HepG2 (cell line): ENCODE data around the gene FAAP20. TPM values are rescaled to one million over a fixed set of nuclear protein-coding genes. Genes with fewer than 3 reads are reported as not detected.

Source experiments
- ARID2 ChIP-seq: sonication (generic); formaldehyde crosslinking; IDR thresholded peaks from 2 replicates; pipeline ENCODE4 v1.8.1; 2022; ENCODE audit warnings: mild to moderate bottlenecking, missing genetic modification reagents, borderline replicate concordance
- BRCA1 ChIP-seq: sonication (generic); formaldehyde crosslinking; IDR thresholded peaks from 2 replicates; pipeline ENCODE4 v1.4.0; 2020; ENCODE audit warnings: missing genetic modification reagents
- DMTF1 ChIP-seq: sonication (generic); formaldehyde crosslinking; IDR thresholded peaks from 2 replicates; pipeline ENCODE4 v1.4.0; 2020; ENCODE audit warnings: mild to moderate bottlenecking, missing genetic modification reagents
- DNMT1 ChIP-seq: sonication (generic); formaldehyde crosslinking; IDR thresholded peaks from 2 replicates; pipeline ENCODE4 v1.5.1; 2020; ENCODE audit warnings: mild to moderate bottlenecking, missing genetic modification reagents
- ERF ChIP-seq: IDR thresholded peaks from 2 replicates; pipeline ENCODE4 v1.6.1; 2018; ENCODE audit warnings: missing biosample characterization, missing genetic modification reagents
- HDAC2 ChIP-seq: sonication (generic); formaldehyde crosslinking; IDR thresholded peaks from 2 replicates; pipeline ENCODE4 v1.4.0; 2020; ENCODE audit warnings: missing genetic modification reagents
- HOXA9 ChIP-seq: sonication (generic); formaldehyde crosslinking; IDR thresholded peaks from 2 replicates; pipeline ENCODE4 v1.8.1; 2022; ENCODE audit warnings: missing genetic modification reagents, mild to moderate bottlenecking, moderate library complexity, borderline replicate concordance
- MYC ChIP-seq: sonication (generic); formaldehyde crosslinking; IDR thresholded peaks from 2 replicates; pipeline ENCODE4 v1.9.0; 2021; ENCODE audit warnings: missing genetic modification reagents, borderline replicate concordance
- SCMH1 ChIP-seq: sonication (generic); formaldehyde crosslinking; IDR thresholded peaks from 2 replicates; pipeline ENCODE4 v1.9.0; 2021; ENCODE audit warnings: missing genetic modification reagents, mild to moderate bottlenecking, borderline replicate concordance
- SIX1 ChIP-seq: sonication (generic); formaldehyde crosslinking; IDR thresholded peaks from 2 replicates; pipeline ENCODE4 v1.4.0; 2020; ENCODE audit warnings: missing genetic modification reagents, borderline replicate concordance
- SNAI1 ChIP-seq: sonication (generic); formaldehyde crosslinking; IDR thresholded peaks from 2 replicates; pipeline ENCODE4 v1.5.0; 2020; ENCODE audit warnings: mild to moderate bottlenecking, missing genetic modification reagents, borderline replicate concordance
- TFDP2 ChIP-seq: sonication (generic); formaldehyde crosslinking; IDR thresholded peaks from 2 replicates; pipeline ENCODE4 v1.4.0; 2020; ENCODE audit warnings: missing genetic modification reagents
- XRCC5 ChIP-seq: fragments of 200-400 bp; formaldehyde crosslinking; optimal IDR thresholded peaks from 2 replicates; pipeline ENCODE3; 2017; ENCODE audit warnings: mild to moderate bottlenecking, low read length
- YEATS4 ChIP-seq: sonication (generic); formaldehyde crosslinking; IDR thresholded peaks from 2 replicates; pipeline ENCODE4 v1.4.0; 2020; ENCODE audit warnings: missing genetic modification reagents, borderline replicate concordance
- ZBTB37 ChIP-seq: sonication (generic); formaldehyde crosslinking; IDR thresholded peaks from 2 replicates; pipeline ENCODE4 v1.4.0; 2020; ENCODE audit warnings: mild to moderate bottlenecking, missing genetic modification reagents
- ZFP36L2 ChIP-seq: sonication (generic); formaldehyde crosslinking; IDR thresholded peaks from 2 replicates; pipeline ENCODE4 v1.4.0; 2020; ENCODE audit warnings: missing genetic modification reagents
- ZFP41 ChIP-seq: sonication (generic); formaldehyde crosslinking; IDR thresholded peaks from 2 replicates; pipeline ENCODE4 v1.4.0; 2020; ENCODE audit warnings: mild to moderate bottlenecking, missing genetic modification reagents, borderline replicate concordance
- ZFP90 ChIP-seq: sonication (generic); formaldehyde crosslinking; IDR thresholded peaks from 2 replicates; pipeline ENCODE4 v1.8.0; 2022; ENCODE audit warnings: missing genetic modification reagents, mild to moderate bottlenecking, inconsistent platforms, borderline replicate concordance
- ZMYM4 ChIP-seq: sonication (generic); formaldehyde crosslinking; IDR thresholded peaks from 2 replicates; pipeline ENCODE4 v1.8.1; 2023; ENCODE audit warnings: mild to moderate bottlenecking, missing genetic modification reagents
- ZNF468 ChIP-seq: sonication (generic); formaldehyde crosslinking; IDR thresholded peaks from 2 replicates; pipeline ENCODE4 v1.8.0; 2022; ENCODE audit warnings: mild to moderate bottlenecking, moderate library complexity, missing genetic modification reagents
- ZNF484 ChIP-seq: sonication (generic); formaldehyde crosslinking; IDR thresholded peaks from 2 replicates; pipeline ENCODE4 v1.5.1; 2020; ENCODE audit warnings: mild to moderate bottlenecking, low read depth, missing genetic modification reagents, borderline replicate concordance
- ZNF562 ChIP-seq: sonication (generic); formaldehyde crosslinking; IDR thresholded peaks from 2 replicates; pipeline ENCODE4 v1.8.0; 2022; ENCODE audit warnings: missing genetic modification reagents, borderline replicate concordance
- ZNF564 ChIP-seq: sonication (generic); formaldehyde crosslinking; IDR thresholded peaks from 2 replicates; pipeline ENCODE4 v1.8.1; 2023; ENCODE audit warnings: mild to moderate bottlenecking, missing genetic modification reagents
- ZNF576 ChIP-seq: sonication (generic); formaldehyde crosslinking; IDR thresholded peaks from 2 replicates; pipeline ENCODE4 v1.4.0; 2020; ENCODE audit warnings: mild to moderate bottlenecking, missing genetic modification reagents
- ZNF746 ChIP-seq: sonication (generic); formaldehyde crosslinking; IDR thresholded peaks from 2 replicates; pipeline ENCODE4 v1.8.0; 2022; ENCODE audit warnings: mild to moderate bottlenecking, missing genetic modification reagents
- ZNF773 ChIP-seq: sonication (generic); formaldehyde crosslinking; IDR thresholded peaks from 2 replicates; pipeline ENCODE4 v1.4.0; 2020; ENCODE audit warnings: missing genetic modification reagents, borderline replicate concordance
- polyA plus RNA-seq, 8 experiments: library from polyadenylated mRNA; depleted of rRNA in 3 of 8; stranded (reverse) in 7 of 8; unstranded in 1 of 8; fragments of >200 nt; fragmentation: Illumina TruSeq in 4 of 8; extraction: Trizol in 4 of 8; gene quantifications; 2 replicates each; pipeline versions ENCODE4 v1.2.1 to v1.2.3, GENCODE V29; 2011 to 2016; ENCODE audit warnings: low read depth in 4 of 8, missing spikeins in 1 of 8, mixed read lengths in 1 of 8; ENCODE audit not compliant: insufficient read depth in 1 of 8
- total RNA-seq, 5 experiments: library from RNA; depleted of rRNA; stranded (reverse); fragments of >200 nt; fragmentation: Illumina TruSeq; extraction: Trizol; gene quantifications; 2 replicates each; pipeline ENCODE4 v1.2.3, GENCODE V29; 2016; ENCODE audit warnings: low read depth in 1 of 5

Gene FAAP20
- total and polyA plus RNA-seq, 2 of the 13 experiments (the other 11 are each of a cell fraction or from before 2014, with no cell fraction given), result 9.6 to 10.8 TPM

- TF ChIP-seq XRCC5, result no peak
- TF ChIP-seq ZMYM4 (CRISPR knock-in tag), result no peak
- peak; percentile 49; the same call in 1 of the 2 replicates for TF ChIP-seq MYC (CRISPR knock-in tag)
- TF ChIP-seq SCMH1 (CRISPR knock-in tag), result no peak
- no peak for TF ChIP-seq HOXA9
- no peak for TF ChIP-seq ZBTB37 (CRISPR knock-in tag)
- TF ChIP-seq ZNF468 (CRISPR knock-in tag), result 0 out of 2 replicates have a peak, but pooled peaks have one; percentile 27
- no peak for TF ChIP-seq SIX1 (CRISPR knock-in tag)
- TF ChIP-seq ZNF576 (CRISPR knock-in tag), result no peak
- TF ChIP-seq ERF, result 0 out of 2 replicates have a peak, but pooled peaks have one; percentile 22
- TF ChIP-seq SNAI1, result 0 out of 2 replicates have a peak, but pooled peaks have one; percentile 1
- TF ChIP-seq YEATS4 (CRISPR knock-in tag), result no peak
- TF ChIP-seq BRCA1 (CRISPR knock-in tag), result no peak; the same call in 1 of the 2 replicates
- TF ChIP-seq ZFP41 (CRISPR knock-in tag), result no peak
- TF ChIP-seq HDAC2 (CRISPR knock-in tag), result 0 out of 2 replicates have a peak, but pooled peaks have one; percentile 16
- no peak for TF ChIP-seq DNMT1
- TF ChIP-seq ZFP36L2, result no peak
- TF ChIP-seq ARID2, result no peak
- TF ChIP-seq ZNF746, result no peak; the same call in 1 of the 2 replicates
- TF ChIP-seq ZNF562 (CRISPR knock-in tag), result no peak
- TF ChIP-seq TFDP2 (CRISPR knock-in tag), result no peak
- TF ChIP-seq ZNF773 (CRISPR knock-in tag), result no peak
- TF ChIP-seq ZNF564 (CRISPR knock-in tag), result peak; percentile 9; the same call in 1 of the 2 replicates
- no peak for TF ChIP-seq DMTF1
- 0 out of 2 replicates have a peak, but pooled peaks have one; percentile 17 for TF ChIP-seq ZFP90 (CRISPR knock-in tag)
- TF ChIP-seq ZNF484, result no peak
Observed at GRCh38 chr1:2231532-2232254, 37.1 kb upstream of the FAAP20 start (continued).
